Measurements from ENCODE around the gene ABT1.

- TF ChIP-seq FOXA1 (IDR thresholded peaks at IDR 0.05) (no peak), SP1 (IDR thresholded peaks at IDR 0.05) (no peak), FOXK2 (IDR thresholded peaks at IDR 0.05) (no peak), ZNF384 (IDR thresholded peaks at IDR 0.05) (no peak), SUZ12 (IDR thresholded peaks at IDR 0.05) (no peak), BHLHE40 (IDR thresholded peaks at IDR 0.05; ENCODE audit: borderline replicate concordance) (no peak), FOXM1 (IDR thresholded peaks at IDR 0.05; ENCODE audit: borderline replicate concordance) (no peak)
These were observed 49.3 kb downstream of the ABT1 start for GRCh38 chr6:26646074-26646473.

Data from HEK293T (cell line).